ENCODE data around the gene YAE1.

DNA sequence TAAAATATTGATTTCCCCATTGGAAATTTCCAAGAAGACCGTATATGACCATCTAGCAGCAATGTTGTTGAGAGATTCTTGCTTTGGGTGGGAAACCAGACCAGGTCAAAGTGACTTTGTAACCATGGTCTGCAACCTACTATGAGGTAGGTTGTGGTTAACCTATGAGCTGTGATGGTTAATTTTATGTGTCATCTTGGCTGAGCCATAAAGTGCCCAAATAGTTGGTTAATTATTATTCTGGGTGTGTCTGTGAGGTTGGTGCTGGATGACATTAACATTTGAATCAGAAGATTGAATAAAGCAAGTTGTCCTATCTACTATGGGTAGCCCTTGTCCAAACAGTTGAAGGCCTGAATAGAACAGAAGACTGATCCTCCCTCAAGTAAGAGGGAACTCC is 38.9 kb downstream of the YAE1 start:
- TF ChIP-seq FOXM1 (CRISPR knock-in tag; IDR thresholded peaks at IDR 0.05) (no peak), MAF1 (CRISPR knock-in tag; IDR thresholded peaks at IDR 0.05; ENCODE audit: borderline replicate concordance) (no peak), REXO4 (CRISPR knock-in tag; IDR thresholded peaks at IDR 0.05; ENCODE audit: borderline replicate concordance) (no peak), CEBPB (IDR thresholded peaks at IDR 0.05; ENCODE audit: borderline replicate concordance, low read depth, low read length) (no peak), PLRG1 (conservative IDR thresholded peaks at IDR 0.05) (no peak), KDM3A (CRISPR knock-in tag; IDR thresholded peaks at IDR 0.05; ENCODE audit: low read depth) (no peak), FOXC1 (CRISPR knock-in tag; IDR thresholded peaks at IDR 0.05; ENCODE audit: borderline replicate concordance) (no peak)

Measured in HepG2 (cell line).